ENCODE data around the gene OSBPL8. TPM values are rescaled to one million over a fixed set of nuclear protein-coding genes. Genes with fewer than 3 reads are reported as not detected.
"Not testable (repeated sequence)": the region's sequence is repeated elsewhere in the genome, so short reads cannot be mapped to it uniquely, and the experiment has no call there.

The OSBPL8 gene
- total RNA-seq, 1 experiment from 2014 or later: 32.5 TPM

GRCh38 chr12:76422154-76422542, 137.4 kb downstream of the OSBPL8 start:
- no peak for DNase-seq (ENCODE audit: low read depth)

DNA sequence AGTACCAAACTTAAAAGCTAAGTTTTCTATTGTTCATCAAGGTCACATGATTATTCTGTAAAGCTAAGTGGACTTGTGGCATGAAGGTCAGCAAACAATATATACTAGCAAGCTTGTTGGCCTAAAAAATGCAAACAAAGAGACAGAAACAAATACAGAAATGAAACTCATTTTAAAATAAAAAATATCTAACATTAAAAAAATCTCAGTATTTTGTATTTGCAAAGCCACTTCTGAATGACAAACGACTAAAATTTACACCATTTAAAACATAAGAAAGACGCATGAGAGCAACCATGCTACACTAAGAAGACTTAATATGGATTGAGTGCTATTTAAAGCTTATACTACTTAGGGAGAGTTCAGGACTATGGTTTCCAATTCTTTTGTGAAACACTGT, 138.5 kb downstream of the OSBPL8 start:
- DNase-seq (ENCODE audit: low read depth): no peak

DNA sequence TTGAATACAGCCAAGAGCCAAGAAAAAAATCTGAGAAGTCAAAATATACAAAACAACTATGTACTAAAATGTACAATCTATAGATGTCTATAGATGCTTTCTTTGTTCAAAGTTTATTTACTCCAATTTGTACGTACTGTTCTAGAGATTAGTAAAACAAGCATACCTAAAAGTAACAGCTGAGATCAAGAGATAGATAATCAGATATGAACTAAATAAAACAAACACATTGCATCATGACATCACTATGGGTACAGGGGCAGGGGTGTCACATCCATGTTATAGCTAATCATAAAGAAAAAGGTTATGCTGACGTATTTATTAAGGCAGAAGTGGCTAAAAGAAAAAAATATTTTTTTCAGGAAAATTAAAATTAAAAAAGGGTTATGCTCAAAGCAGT, 139.3 kb downstream of the OSBPL8 start:
- no peak for DNase-seq (ENCODE audit: low read depth)

DNA sequence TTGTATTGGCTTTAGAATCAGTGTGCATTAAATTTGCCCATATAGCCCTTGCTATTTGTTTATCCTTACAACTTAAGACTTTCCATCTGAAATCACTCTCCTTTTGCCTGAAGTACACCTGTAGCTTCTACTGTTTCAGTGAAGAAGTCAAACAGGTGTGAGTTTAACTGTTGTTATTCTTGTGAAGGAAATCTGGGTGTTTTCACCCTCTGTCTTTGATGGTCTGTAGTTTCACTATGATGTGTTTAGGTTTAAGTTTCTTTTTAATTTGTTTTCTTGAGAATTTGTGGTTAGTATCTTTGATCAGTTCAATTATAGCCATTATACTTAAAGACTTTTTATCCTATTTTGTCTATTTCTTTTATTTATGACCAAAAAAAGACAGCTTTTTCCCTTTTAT, 142.5 kb downstream of the OSBPL8 start:
- DNase-seq (ENCODE audit: low read depth): no peak

DNA sequence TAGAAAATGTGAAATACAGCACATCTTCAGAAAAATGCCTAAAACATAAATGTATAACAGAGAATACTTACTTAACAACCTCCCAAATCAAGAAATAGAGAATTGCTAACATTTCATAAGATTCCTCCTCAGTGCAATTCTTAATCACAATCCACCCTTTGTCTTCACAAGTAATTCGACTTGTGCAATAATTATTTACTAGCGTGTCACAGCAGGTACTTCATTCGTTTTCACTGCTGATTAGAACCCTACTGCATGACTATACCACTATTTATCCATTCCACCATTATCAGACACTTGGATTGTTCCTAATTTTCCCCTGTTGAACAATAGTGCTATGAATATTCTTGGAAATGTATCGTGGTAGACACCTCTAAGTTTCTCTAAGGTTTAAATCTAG, 146.4 kb downstream of the OSBPL8 start:
- DNase-seq (ENCODE audit: low read depth): no peak

- no peak for DNase-seq (ENCODE audit: low read depth)
These were observed 148.8 kb downstream of the OSBPL8 start for GRCh38 chr12:76410781-76411180.

- no peak for DNase-seq (ENCODE audit: low read depth)
These were observed 149.2 kb downstream of the OSBPL8 start for GRCh38 chr12:76410371-76410770.

- DNase-seq (ENCODE audit: low read depth): no peak
These were observed 150.5 kb downstream of the OSBPL8 start for GRCh38 chr12:76409074-76409473.

GRCh38 chr12:76407710-76408109, 151.9 kb downstream of the OSBPL8 start:
- DNase-seq (ENCODE audit: low read depth): no peak

DNA sequence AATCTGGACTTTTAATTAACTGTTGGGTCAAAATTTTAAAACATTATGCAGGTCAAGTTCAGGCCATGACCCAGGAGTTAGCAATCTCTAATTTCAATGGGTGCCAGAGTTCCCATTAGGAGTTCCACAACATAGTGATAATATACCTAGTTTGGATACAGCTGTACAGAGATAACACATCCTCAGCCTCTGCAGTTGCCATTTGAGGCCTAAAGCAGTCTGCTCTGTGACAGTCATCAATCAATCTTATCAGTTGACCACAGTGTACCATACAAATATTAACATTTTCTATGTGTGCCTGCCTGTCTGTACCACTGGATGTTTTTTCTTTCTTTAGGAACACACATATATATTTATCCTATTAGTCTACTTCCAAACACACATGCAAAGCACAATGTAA, 157.3 kb downstream of the OSBPL8 start:
- DNase-seq (ENCODE audit: low read depth): no peak

DNA sequence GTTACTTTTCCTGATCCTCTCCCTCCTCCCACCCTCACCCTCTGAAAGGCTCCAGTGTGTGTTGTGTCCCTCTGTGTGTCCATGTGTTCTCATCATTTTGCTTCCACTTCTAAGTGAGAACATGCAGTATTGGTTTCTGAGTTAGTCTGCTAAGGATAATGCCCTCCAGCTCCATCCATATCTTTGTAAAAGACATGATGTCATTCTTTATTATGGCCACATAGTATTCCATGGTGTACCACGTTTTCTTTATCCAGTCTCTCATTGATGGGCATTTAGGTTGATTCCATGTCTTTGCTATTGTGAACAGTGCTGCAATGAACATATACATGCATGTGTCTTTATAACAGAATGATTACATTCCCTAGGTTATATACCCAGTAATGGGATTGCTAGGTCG, 159.4 kb downstream of the OSBPL8 start:
- DNase-seq (ENCODE audit: low read depth): no peak

DNA sequence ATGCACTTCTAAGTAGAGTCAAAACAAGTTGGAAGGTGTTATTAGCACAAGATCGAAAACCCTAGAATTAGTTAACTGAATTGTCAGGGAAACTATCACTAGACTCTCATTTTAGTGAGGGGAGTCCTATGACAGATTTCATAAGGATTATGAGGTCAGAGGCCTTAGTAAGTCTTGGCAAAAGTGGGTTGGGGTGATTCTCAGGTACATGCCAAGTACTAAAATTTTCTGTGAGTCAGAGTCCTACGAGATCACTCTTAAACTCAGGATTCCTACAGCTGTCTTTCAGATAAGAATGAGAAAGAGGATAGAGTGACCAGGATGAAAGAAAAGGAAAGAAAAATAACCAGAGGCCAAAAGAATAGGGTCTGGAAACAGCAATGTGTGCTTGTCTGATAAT, 160.5 kb downstream of the OSBPL8 start:
- no peak for DNase-seq (ENCODE audit: low read depth)

- no peak for DNase-seq (ENCODE audit: low read depth)
These were observed 161.5 kb downstream of the OSBPL8 start for GRCh38 chr12:76398106-76398505.

DNA sequence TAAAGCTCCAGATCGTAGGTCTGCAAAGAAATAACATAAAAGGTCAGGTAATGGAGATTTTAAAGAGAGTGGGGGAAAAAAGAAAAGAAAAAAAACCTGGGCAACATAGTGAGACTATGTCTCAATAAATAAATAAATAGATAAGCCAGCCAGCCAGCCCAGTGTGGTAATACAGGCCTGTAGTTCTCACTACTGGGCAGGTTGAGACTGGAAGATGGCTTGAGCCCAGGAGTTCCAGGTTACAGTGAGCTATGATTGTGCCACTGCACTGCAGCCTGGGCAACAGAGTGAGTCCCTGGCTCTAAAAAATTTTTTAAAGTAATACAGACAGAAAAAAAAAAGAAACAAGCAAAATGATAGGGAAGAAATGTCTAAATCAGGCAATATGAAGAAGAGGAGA, 168.1 kb downstream of the OSBPL8 start:
- no peak for DNase-seq (ENCODE audit: low read depth)

DNA sequence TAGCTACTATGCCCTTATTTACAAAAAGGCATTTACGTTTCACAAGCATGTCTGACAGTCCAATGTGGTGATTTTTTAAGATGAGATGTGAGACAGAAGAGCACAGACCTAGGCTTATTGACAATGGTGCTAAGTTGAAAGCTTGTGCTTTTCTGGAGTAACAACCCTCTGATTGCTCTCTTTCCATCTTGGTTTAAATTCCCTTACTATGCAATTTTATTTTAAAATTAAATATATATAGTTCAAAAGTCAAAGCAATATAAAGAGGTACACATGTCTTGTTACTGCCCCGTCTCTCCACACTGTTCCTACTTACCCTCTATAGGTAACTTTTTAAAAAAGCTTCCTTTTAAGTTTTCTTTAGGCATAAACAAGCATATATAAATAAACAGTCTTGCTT, 172.0 kb downstream of the OSBPL8 start:
- DNase-seq (ENCODE audit: low read depth): no peak

DNA sequence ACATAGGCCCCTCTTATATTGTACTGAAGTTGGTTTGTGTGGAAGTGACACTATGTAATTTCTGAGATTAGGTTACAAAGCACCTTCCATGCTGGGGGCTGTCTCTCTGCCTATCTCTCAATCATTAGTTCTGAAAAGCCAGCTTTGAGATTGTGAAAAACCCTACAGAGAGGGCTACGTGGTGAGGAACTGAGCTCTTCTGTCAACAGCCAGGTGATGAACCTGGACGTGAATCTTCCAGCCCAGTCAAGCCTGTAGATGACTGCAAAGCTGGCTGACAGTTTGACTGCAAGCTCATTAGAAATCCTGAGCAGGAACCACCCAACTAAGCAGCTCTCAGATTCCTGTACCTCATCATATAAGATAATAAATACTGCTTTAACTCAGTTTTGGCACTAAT, 175.0 kb downstream of the OSBPL8 start:
- DNase-seq (ENCODE audit: low read depth): no peak

- no peak for DNase-seq (ENCODE audit: low read depth)
These were observed 175.6 kb downstream of the OSBPL8 start for GRCh38 chr12:76383988-76384387.

GRCh38 chr12:76379261-76379660, 180.3 kb downstream of the OSBPL8 start:
- DNase-seq (ENCODE audit: low read depth): no peak

DNA sequence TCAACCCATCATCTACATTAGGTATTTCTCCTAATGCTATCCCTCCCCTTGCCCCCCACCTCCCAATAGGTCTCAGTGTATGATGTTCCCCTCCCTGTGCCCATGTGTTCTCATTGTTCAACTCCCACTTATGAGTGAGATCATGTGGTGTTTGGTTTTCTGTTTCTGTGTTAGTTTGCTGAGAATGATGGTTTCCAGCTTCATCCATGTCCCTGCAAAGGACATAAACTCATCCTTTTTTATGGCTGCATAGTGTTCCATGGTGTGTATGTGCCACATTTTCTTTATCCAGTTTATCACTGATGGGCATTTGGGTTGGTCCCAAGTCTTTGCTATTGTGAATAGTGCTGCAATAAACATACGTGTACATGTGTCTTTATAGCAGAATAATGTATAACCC, 182.7 kb downstream of the OSBPL8 start:
- not testable (repeated sequence) for DNase-seq (ENCODE audit: low read depth)

- no peak for DNase-seq (ENCODE audit: low read depth)
These were observed 183.6 kb downstream of the OSBPL8 start for GRCh38 chr12:76375939-76376338.

DNA sequence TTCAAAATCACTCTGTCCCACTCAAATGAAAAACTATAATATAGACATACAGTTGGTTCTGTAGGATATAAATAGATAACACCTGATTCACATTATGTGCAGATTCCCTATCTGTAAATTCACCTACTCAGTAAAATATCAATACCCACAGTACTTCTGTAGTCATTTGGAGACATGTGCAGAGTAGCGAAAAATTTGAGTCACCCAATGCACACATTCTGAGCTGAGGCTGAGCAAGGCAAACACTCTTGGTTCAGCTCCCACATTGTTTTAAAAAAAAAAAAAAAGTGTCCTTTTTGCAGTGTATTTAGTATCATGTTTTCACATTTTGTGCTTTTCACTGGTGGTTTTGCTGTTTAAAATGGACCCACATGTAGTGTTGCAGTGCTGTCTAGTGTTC, 184.1 kb downstream of the OSBPL8 start:
- no peak for DNase-seq (ENCODE audit: low read depth)

- DNase-seq (ENCODE audit: low read depth): no peak
These were observed 185.1 kb downstream of the OSBPL8 start for GRCh38 chr12:76374386-76375020.

GRCh38 chr12:76368230-76368629, 191.3 kb downstream of the OSBPL8 start:
- no peak for DNase-seq (ENCODE audit: low read depth)

DNA sequence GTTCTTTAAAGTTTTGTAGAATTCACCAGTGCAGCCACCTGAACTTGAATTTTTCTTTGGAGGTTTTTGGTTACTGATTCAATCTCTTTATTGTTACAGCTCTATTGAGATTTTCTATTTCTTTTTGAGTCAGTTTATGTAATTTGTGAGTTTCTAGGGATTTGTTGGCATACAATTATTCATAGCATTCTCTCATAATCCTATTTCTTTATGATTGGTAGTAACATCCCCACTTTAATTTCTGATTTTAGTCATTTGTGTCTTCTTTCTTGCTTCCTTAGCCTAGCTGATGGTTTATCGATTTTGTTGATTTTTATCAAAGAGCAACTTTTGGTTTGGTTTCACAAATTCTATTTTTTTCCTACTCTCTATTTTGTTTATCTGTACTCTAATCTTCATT, 193.4 kb downstream of the OSBPL8 start:
- no peak for DNase-seq (ENCODE audit: low read depth)
